ENCODE results near the gene BPIFB4. TPM values are rescaled to one million over a fixed set of nuclear protein-coding genes. Genes with fewer than 3 reads are reported as not detected.

BPIFB4 gene
- total RNA-seq, 1 experiment from 2014 or later, result not detected

- no peak for DNase-seq (ENCODE audit: unreplicated experiment)
- Mint-ChIP-seq H3K4me1 (ENCODE audit: insufficient read depth, unreplicated experiment) (no peaks in the 10 kb centered on the region), H3K27ac (ENCODE audit: low read depth, unreplicated experiment) (no peak overlapping the region), H3K36me3 (ENCODE audit: insufficient read depth, unreplicated experiment) (no peaks in the 10 kb centered on the region), H3K9me3 (ENCODE audit: unreplicated experiment) (peaks cover 9% of the 10 kb centered on the region), H3K27me3 (ENCODE audit: insufficient read depth, unreplicated experiment) (peaks cover 41% of the 10 kb centered on the region), H3K4me3 (ENCODE audit: unreplicated experiment) (no peak overlapping the region)
- BruUV-seq (replicated peaks), result no TSS peak
- ChIA-PET CTCF (interaction anchor here (0.6 to 0.8 kb wide), 2 partner anchors 64 to 168 kb away, joined by 3 to 4 read pairs; no protein-coding TSS in a partner anchor), POLR2A (no interaction called here)
- intact Hi-C loops (cut with micrococcal nuclease), result no loop called here
- TF ChIP-seq, protein P1, sequence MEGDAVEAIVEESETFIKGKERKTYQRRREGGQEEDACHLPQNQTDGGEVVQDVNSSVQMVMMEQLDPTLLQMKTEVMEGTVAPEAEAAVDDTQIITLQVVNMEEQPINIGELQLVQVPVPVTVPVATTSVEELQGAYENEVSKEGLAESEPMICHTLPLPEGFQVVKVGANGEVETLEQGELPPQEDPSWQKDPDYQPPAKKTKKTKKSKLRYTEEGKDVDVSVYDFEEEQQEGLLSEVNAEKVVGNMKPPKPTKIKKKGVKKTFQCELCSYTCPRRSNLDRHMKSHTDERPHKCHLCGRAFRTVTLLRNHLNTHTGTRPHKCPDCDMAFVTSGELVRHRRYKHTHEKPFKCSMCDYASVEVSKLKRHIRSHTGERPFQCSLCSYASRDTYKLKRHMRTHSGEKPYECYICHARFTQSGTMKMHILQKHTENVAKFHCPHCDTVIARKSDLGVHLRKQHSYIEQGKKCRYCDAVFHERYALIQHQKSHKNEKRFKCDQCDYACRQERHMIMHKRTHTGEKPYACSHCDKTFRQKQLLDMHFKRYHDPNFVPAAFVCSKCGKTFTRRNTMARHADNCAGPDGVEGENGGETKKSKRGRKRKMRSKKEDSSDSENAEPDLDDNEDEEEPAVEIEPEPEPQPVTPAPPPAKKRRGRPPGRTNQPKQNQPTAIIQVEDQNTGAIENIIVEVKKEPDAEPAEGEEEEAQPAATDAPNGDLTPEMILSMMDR (IDR thresholded peaks at IDR 0.05; ENCODE audit: unreplicated experiment), result no peak
Observed at GRCh38 chr20:33092361-33092760, 12.9 kb downstream of the BPIFB4 start.

DNA sequence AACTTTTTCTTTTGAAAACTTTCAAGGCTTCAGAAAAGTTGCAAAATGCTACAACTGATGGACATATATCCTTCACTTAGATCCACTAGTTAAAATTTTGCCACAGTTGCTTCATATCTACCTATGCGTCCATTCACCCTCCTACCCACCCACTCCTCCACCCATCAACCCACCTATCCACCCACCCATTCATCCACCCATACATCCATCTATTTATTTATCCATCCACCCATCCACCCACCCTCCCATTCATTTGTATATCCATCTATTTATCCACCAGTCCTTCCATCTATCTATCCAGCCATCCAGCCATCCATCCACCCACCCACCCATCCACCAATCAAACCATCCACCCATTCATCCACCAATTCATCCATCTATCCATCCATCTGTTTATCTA is 13.6 kb downstream of the BPIFB4 start:
- Mint-ChIP-seq H3K27ac (ENCODE audit: low read depth, unreplicated experiment) (no peak overlapping the region), H3K4me3 (ENCODE audit: unreplicated experiment) (no peak overlapping the region), H3K36me3 (ENCODE audit: insufficient read depth, unreplicated experiment) (no peaks in the 10 kb centered on the region), H3K9me3 (ENCODE audit: unreplicated experiment) (peaks cover 9% of the 10 kb centered on the region), H3K27me3 (ENCODE audit: insufficient read depth, unreplicated experiment) (peaks cover 34% of the 10 kb centered on the region), H3K4me1 (ENCODE audit: insufficient read depth, unreplicated experiment) (no peaks in the 10 kb centered on the region)
- ChIA-PET CTCF (no interaction called here), POLR2A (no interaction called here)
- intact Hi-C loops (cut with micrococcal nuclease), result no loop called here
- DNase-seq (ENCODE audit: unreplicated experiment), result no peak
- TF ChIP-seq, protein P1 (IDR thresholded peaks at IDR 0.05; ENCODE audit: unreplicated experiment), result no peak
- BruUV-seq (replicated peaks), result no TSS peak

DNA sequence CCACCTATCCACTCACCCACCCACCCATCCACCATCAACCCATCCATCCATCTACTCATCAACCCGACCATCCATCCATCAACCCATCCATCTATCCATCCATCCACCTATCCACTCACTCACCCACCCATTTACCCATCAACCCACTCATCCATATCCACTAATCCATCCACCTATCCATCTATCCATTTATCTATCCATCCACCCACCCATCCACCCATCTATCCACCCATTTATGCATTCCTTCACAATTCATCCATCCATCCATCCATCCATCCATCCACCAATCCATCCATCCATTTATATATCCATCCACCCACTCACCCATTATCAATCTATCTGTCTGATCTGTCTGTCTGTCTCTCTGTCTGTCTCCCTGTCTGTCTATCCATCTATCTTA is 14.1 kb downstream of the BPIFB4 start:
- ChIA-PET CTCF (interaction anchor here (0.5 to 0.7 kb wide), 2 partner anchors 200 to 297 kb away, joined by 4 read pairs; no protein-coding TSS in a partner anchor), POLR2A (no interaction called here)
- peaks cover 9% of the 10 kb centered on the region for H3K9me3 Mint-ChIP-seq (ENCODE audit: unreplicated experiment)
- H3K27ac Mint-ChIP-seq (ENCODE audit: low read depth, unreplicated experiment), result no peak overlapping the region
- intact Hi-C loops (cut with micrococcal nuclease), result no loop called here
- TF ChIP-seq, protein P1 (IDR thresholded peaks at IDR 0.05; ENCODE audit: unreplicated experiment), result no peak
- no peak overlapping the region for H3K4me3 Mint-ChIP-seq (ENCODE audit: unreplicated experiment)
- DNase-seq (ENCODE audit: unreplicated experiment), result no peak
- BruUV-seq (replicated peaks), result no TSS peak
- no peaks in the 10 kb centered on the region for H3K4me1 Mint-ChIP-seq (ENCODE audit: insufficient read depth, unreplicated experiment)
- H3K27me3 Mint-ChIP-seq (ENCODE audit: insufficient read depth, unreplicated experiment), result peaks cover 29% of the 10 kb centered on the region
- no peaks in the 10 kb centered on the region for H3K36me3 Mint-ChIP-seq (ENCODE audit: insufficient read depth, unreplicated experiment)

- H3K27me3 Mint-ChIP-seq (ENCODE audit: insufficient read depth, unreplicated experiment), result peaks cover 24% of the 10 kb centered on the region
- H3K27ac Mint-ChIP-seq (ENCODE audit: low read depth, unreplicated experiment), result no peak overlapping the region
- H3K4me1 Mint-ChIP-seq (ENCODE audit: insufficient read depth, unreplicated experiment), result no peaks in the 10 kb centered on the region
- CTCF ChIA-PET, result interaction anchor here (0.5 to 1.7 kb wide), 8 partner anchors 11 to 1212 kb away, joined by 3 to 4 read pairs (median 4); no protein-coding TSS in a partner anchor
- POLR2A ChIA-PET, result no interaction called here
- DNase-seq (ENCODE audit: unreplicated experiment), result no peak
- intact Hi-C loops (cut with micrococcal nuclease), result loop anchor here (5.0 kb wide), 1 partner anchor 202 kb away; no protein-coding TSS in a partner anchor
- H3K4me3 Mint-ChIP-seq (ENCODE audit: unreplicated experiment), result no peak overlapping the region
- no peaks in the 10 kb centered on the region for H3K36me3 Mint-ChIP-seq (ENCODE audit: insufficient read depth, unreplicated experiment)
- H3K9me3 Mint-ChIP-seq (ENCODE audit: unreplicated experiment), result peaks cover 9% of the 10 kb centered on the region
- TF ChIP-seq, protein P1 (IDR thresholded peaks at IDR 0.05; ENCODE audit: unreplicated experiment), result no peak
- no TSS peak for BruUV-seq (replicated peaks)
Observed at GRCh38 chr20:33095249-33095648, 15.8 kb downstream of the BPIFB4 start.
